H9 (cell line): ENCODE measurements around the gene RTF2. TPM values are rescaled to one million over a fixed set of nuclear protein-coding genes. Genes with fewer than 3 reads are reported as not detected.
"Not testable (repeated sequence)": the region's sequence is repeated elsewhere in the genome, so short reads cannot be mapped to it uniquely, and the experiment has no call there.

Experiments
- DNase-seq: peaks from one replicate; pipeline ENCODE4 v3.0.0-alpha.2; 2017
- H2AFZ ChIP-seq: one replicate; pipeline ENCODE4 v1.6.1; 2013; ENCODE audit warnings: mild to moderate bottlenecking, low read length, control low read depth, moderate library complexity
- H2AK5ac ChIP-seq: 2 replicates; pipeline ENCODE4 v1.6.1; 2013; ENCODE audit warnings: low read length, control low read depth, mixed read lengths; ENCODE audit not compliant: insufficient read length
- H2BK120ac ChIP-seq: one replicate; pipeline ENCODE4 v1.6.1; 2013; ENCODE audit warnings: low read depth, mild to moderate bottlenecking, low read length, control low read depth, inconsistent platforms; ENCODE audit not compliant: poor library complexity, severe bottlenecking
- H2BK12ac ChIP-seq: 2 replicates; pipeline ENCODE4 v1.6.1; 2013; ENCODE audit warnings: low read length, control low read depth, mixed read lengths, low read depth; ENCODE audit not compliant: insufficient read length
- H2BK15ac ChIP-seq: 2 replicates; pipeline ENCODE4 v1.6.1; 2013; ENCODE audit warnings: low read depth, low read length, control low read depth
- H2BK20ac ChIP-seq: one replicate; pipeline ENCODE4 v1.6.1; 2013; ENCODE audit warnings: low read depth, mild to moderate bottlenecking, low read length, control low read depth, inconsistent platforms; ENCODE audit not compliant: poor library complexity, severe bottlenecking
- H2BK5ac ChIP-seq: 2 replicates; pipeline ENCODE4 v1.6.1; 2013; ENCODE audit warnings: low read length, control low read depth, mixed read lengths; ENCODE audit not compliant: insufficient read length
- H3K14ac ChIP-seq: 2 replicates; pipeline ENCODE4 v1.6.1; 2013; ENCODE audit warnings: low read length, control low read depth; ENCODE audit not compliant: insufficient read depth
- H3K18ac ChIP-seq: 2 replicates; pipeline ENCODE4 v1.6.1; 2013; ENCODE audit warnings: low read depth, mild to moderate bottlenecking, mixed read lengths, low read length, control low read depth; ENCODE audit not compliant: insufficient read length
- H3K23ac ChIP-seq: 2 replicates; pipeline ENCODE4 v1.6.1; 2013; ENCODE audit warnings: low read length, control low read depth, mixed read lengths, low read depth; ENCODE audit not compliant: insufficient read length
- H3K23me2 ChIP-seq: 2 replicates; pipeline ENCODE4 v1.6.1; 2013; ENCODE audit warnings: low read depth, mild to moderate bottlenecking, mixed read lengths, low read length, control low read depth; ENCODE audit not compliant: insufficient read length, poor library complexity, severe bottlenecking
- H3K27ac ChIP-seq: 2 replicates; pipeline ENCODE4 v1.5.1; 2013; ENCODE audit warnings: low read length, control low read depth, mixed read lengths, low read depth; ENCODE audit not compliant: insufficient read length
- H3K27me3 ChIP-seq: 2 replicates; pipeline ENCODE4 v1.6.1; 2013; ENCODE audit warnings: low read length, control low read depth, inconsistent platforms; ENCODE audit not compliant: insufficient read depth
- H3K4ac ChIP-seq: 2 replicates; pipeline ENCODE4 v1.6.1; 2013; ENCODE audit warnings: low read depth, mild to moderate bottlenecking, control low read depth, inconsistent platforms, low read length, moderate library complexity
- H3K4me1 ChIP-seq: 2 replicates; pipeline ENCODE4 v1.6.1; 2013; ENCODE audit warnings: low read length, control low read depth, inconsistent platforms; ENCODE audit not compliant: insufficient read depth
- H3K4me2 ChIP-seq: 2 replicates; pipeline ENCODE4 v1.6.1; 2013; ENCODE audit warnings: low read length, control low read depth, mixed read lengths; ENCODE audit not compliant: insufficient read length, insufficient read depth
- H3K56ac ChIP-seq: 2 replicates; pipeline ENCODE4 v1.6.1; 2013; ENCODE audit warnings: low read depth, mild to moderate bottlenecking, mixed read lengths, low read length, control low read depth; ENCODE audit not compliant: insufficient read length
- H3K79me1 ChIP-seq: 2 replicates; pipeline ENCODE4 v1.6.1; 2013; ENCODE audit warnings: low read depth, mild to moderate bottlenecking, moderate library complexity, low read length, control low read depth, inconsistent platforms; ENCODE audit not compliant: insufficient read depth, poor library complexity, severe bottlenecking
- H3K79me2 ChIP-seq: 2 replicates; pipeline ENCODE4 v1.6.1; 2013; ENCODE audit warnings: low read length, control low read depth, inconsistent platforms; ENCODE audit not compliant: insufficient read depth
- H3K9ac ChIP-seq: 2 replicates; pipeline ENCODE4 v1.6.1; 2013; ENCODE audit warnings: low read length, control low read depth, mixed read lengths; ENCODE audit not compliant: insufficient read length; ENCODE audit errors: extremely low read depth
- H3K9me3 ChIP-seq: one replicate; pipeline ENCODE4 v1.6.1; 2013; ENCODE audit warnings: low read depth, low read length, inconsistent platforms; ENCODE audit not compliant: control insufficient read depth
- H3T11ph ChIP-seq: one replicate; pipeline ENCODE4 v1.6.1; 2013; ENCODE audit warnings: mild to moderate bottlenecking, low read length, control low read depth, inconsistent platforms
- H4K20me1 ChIP-seq: one replicate; pipeline ENCODE4 v1.6.1; 2013; ENCODE audit not compliant: control insufficient read depth, insufficient read length, insufficient read depth
- H4K5ac ChIP-seq: 2 replicates; pipeline ENCODE4 v1.6.1; 2013; ENCODE audit warnings: low read depth, mild to moderate bottlenecking, mixed read lengths, low read length, control low read depth; ENCODE audit not compliant: insufficient read length
- H4K8ac ChIP-seq: replicated peaks from 2 replicates; pipeline ENCODE4 v1.6.1; 2013; ENCODE audit warnings: low read length, control low read depth, mixed read lengths, low read depth; ENCODE audit not compliant: insufficient read length
- H4K91ac ChIP-seq: 2 replicates; pipeline ENCODE4 v1.6.1; 2013; ENCODE audit warnings: low read depth, mild to moderate bottlenecking, moderate library complexity, mixed read lengths, low read length, control low read depth; ENCODE audit not compliant: insufficient read length
- H3K27ac Mint-ChIP-seq, 3 experiments: 2 replicates in 2 of 3; 3 replicates in 1 of 3; pipeline ENCODE4 v1.8.0; 2020 to 2021; ENCODE audit warnings: mixed read lengths in 3 of 3, mild to moderate bottlenecking in 1 of 3, moderate library complexity in 1 of 3
- H3K27me3 Mint-ChIP-seq: 2 replicates; pipeline ENCODE4 v1.8.0; 2021; ENCODE audit warnings: low read depth, mild to moderate bottlenecking, moderate library complexity, mixed read lengths
- H3K36me3 Mint-ChIP-seq, 3 experiments: 2 replicates in 2 of 3; 3 replicates in 1 of 3; pipeline ENCODE4 v1.8.0; 2020 to 2021; ENCODE audit warnings: low read depth in 3 of 3, mixed read lengths in 3 of 3; ENCODE audit not compliant: insufficient read depth in 1 of 3
- H3K4me1 Mint-ChIP-seq, 2 experiments: 2 replicates each; pipeline ENCODE4 v1.8.0; 2020; ENCODE audit warnings: mixed read lengths in 2 of 2
- H3K4me3 Mint-ChIP-seq, 2 experiments: 2 replicates in 1 of 2; 3 replicates in 1 of 2; pipeline ENCODE4 v1.8.0; 2020 to 2021; ENCODE audit warnings: mild to moderate bottlenecking in 2 of 2, mixed read lengths in 2 of 2, moderate library complexity in 1 of 2
- H3K9me3 Mint-ChIP-seq, 2 experiments: 2 replicates in 1 of 2; 3 replicates in 1 of 2; pipeline ENCODE4 v1.8.0; 2020; ENCODE audit warnings: mild to moderate bottlenecking in 2 of 2, mixed read lengths in 2 of 2, moderate library complexity in 1 of 2
- CTCF ChIP-seq: fragments of 200-600 bp; sonication (generic); conservative IDR thresholded peaks from 3 replicates; pipeline ENCODE4 v1.8.0; 2021; ENCODE audit warnings: antibody characterized with exemption, mild to moderate bottlenecking
- WGBS: extraction: QIAGEN DNeasy Blood & Tissue Kit; methylation state at CpG from one replicate; pipeline ENCODE4 v1.1.7; 2013; ENCODE audit warnings: missing lambda C conversion rate, low lambda C conversion rate, mixed read lengths; ENCODE audit not compliant: insufficient read length; ENCODE audit errors: extremely low coverage; 5-methylcytosine and 5-hydroxymethylcytosine counted together
- total RNA-seq: library from RNA; stranded (reverse); gene quantifications from 2 replicates; pipeline ENCODE4 v1.2.1, GENCODE V29; 2021

The RTF2 gene
- total RNA-seq, 1 experiment from 2014 or later = 62.6 TPM

- Mint-ChIP-seq H3K9me3 (peaks cover 17 to 19% of the 10 kb centered on the region in 2 experiments), H3K27me3 (peaks cover 3% of the 10 kb centered on the region), H3K36me3 (peaks cover 41 to 53% (median 53%) of the 10 kb centered on the region in 3 experiments), H3K27ac (no peak overlapping the region), H3K4me1 (no peaks in the 10 kb centered on the region), H3K4me3 (no peak overlapping the region)
- no peak overlapping the region for H2AK5ac ChIP-seq
- H3K14ac ChIP-seq = no peak overlapping the region
- H2BK20ac ChIP-seq = no peak overlapping the region
- H3K79me2 ChIP-seq = no peaks in the 10 kb centered on the region
- H3K27ac ChIP-seq = no peak overlapping the region
- H3K4me1 ChIP-seq = no peaks in the 10 kb centered on the region
- H4K20me1 ChIP-seq = no peaks in the 10 kb centered on the region
- no peak overlapping the region for H3K4ac ChIP-seq
- no peak overlapping the region for H3K23ac ChIP-seq
- H3K23me2 ChIP-seq = no peaks in the 10 kb centered on the region
- no peak overlapping the region for H2BK120ac ChIP-seq
- H2BK5ac ChIP-seq = no peak overlapping the region
- H2BK15ac ChIP-seq = no peak overlapping the region
- H3K18ac ChIP-seq = no peak overlapping the region
- WGBS = no CpG with 5 or more reads among the region's 10 CpGs
- H3K27me3 ChIP-seq = no peaks in the 10 kb centered on the region
- H3K79me1 ChIP-seq = no peaks in the 10 kb centered on the region
- H3K9ac ChIP-seq = no peak overlapping the region
- H3T11ph ChIP-seq = no peak overlapping the region
- H3K4me2 ChIP-seq = no peak overlapping the region
- no peak overlapping the region for H4K91ac ChIP-seq
- no peak overlapping the region for H3K56ac ChIP-seq
- no peak overlapping the region for H2AFZ ChIP-seq
- no peak overlapping the region for H2BK12ac ChIP-seq
- H3K9me3 ChIP-seq = no peaks in the 10 kb centered on the region
- no peak for DNase-seq
- H4K5ac ChIP-seq = no peak overlapping the region
- no peak for TF ChIP-seq CTCF
- H4K8ac ChIP-seq = no peak overlapping the region
Measured at GRCh38 chr20:56520180-56520579, 51.8 kb downstream of the RTF2 start.

GRCh38 chr20:56520746-56521354 lies 52.4 kb downstream of the RTF2 start:
- H4K8ac ChIP-seq, H3K4me3 Mint-ChIP-seq, H3T11ph ChIP-seq, H2BK20ac ChIP-seq, H2BK12ac ChIP-seq, H4K91ac ChIP-seq, H3K23ac ChIP-seq, H2BK5ac ChIP-seq, H3K27ac ChIP-seq, H2BK120ac ChIP-seq, DNase-seq, H3K27me3 Mint-ChIP-seq, H3K4ac ChIP-seq, H4K20me1 ChIP-seq, H4K5ac ChIP-seq, H3K4me1 ChIP-seq, H2AK5ac ChIP-seq, H2AFZ ChIP-seq, H3K14ac ChIP-seq, H3K56ac ChIP-seq, H3K79me1 ChIP-seq, H3K23me2 ChIP-seq, H3K9me3 ChIP-seq, H3K4me1 Mint-ChIP-seq, H3K4me2 ChIP-seq, H3K79me2 ChIP-seq, H3K9ac ChIP-seq, H3K27me3 ChIP-seq, H3K27ac Mint-ChIP-seq, H3K18ac ChIP-seq, H2BK15ac ChIP-seq: not testable (repeated sequence)
- H3K36me3 Mint-ChIP-seq = peaks cover 41 to 50% (median 48%) of the 10 kb centered on the region in 3 experiments
- peaks cover 17 to 19% of the 10 kb centered on the region in 2 experiments for H3K9me3 Mint-ChIP-seq
- no CpG with 5 or more reads among the region's 13 CpGs for WGBS
